ENCODE measurements around the gene KMO.

The KMO gene

DNA sequence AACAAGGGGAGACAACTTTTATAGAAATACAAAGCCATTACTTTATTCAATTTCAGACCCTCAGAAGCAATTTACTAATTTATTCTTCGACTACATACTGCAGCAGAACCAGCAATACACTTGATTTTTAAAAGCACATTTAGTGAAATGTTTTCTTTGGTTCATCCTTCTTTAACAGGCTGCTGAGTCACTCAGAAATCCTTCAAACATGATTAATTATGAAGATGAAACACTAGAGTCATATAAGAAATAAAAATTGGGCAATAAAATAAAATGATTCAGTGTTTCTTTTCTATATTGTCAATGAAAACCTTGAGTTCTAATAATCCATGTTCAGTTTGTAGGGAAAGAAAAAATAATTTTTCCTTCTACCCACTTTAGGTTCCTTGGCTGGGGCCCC lies 61.0 kb downstream of the KMO start:
- Histone ChIP-seq H3K4me3 (no peak overlapping the region), H4K20me1 (no peaks in the 10 kb centered on the region), H3K4me2 (no peak overlapping the region), H3K27me3 (no peaks in the 10 kb centered on the region), H3K9ac (no peak overlapping the region), H3K9me3 (replicated peaks in 1 of 11) (no peaks in the 10 kb centered on the region), H3K4me1 (peaks cover 15 to 27% (median 23%) of the 10 kb centered on the region in 10 experiments), H3K36me3 (peaks cover 45 to 85% (median 57%) of the 10 kb centered on the region in 11 experiments), H3K27ac (no peak overlapping the region)
- no peak for TF ChIP-seq Cebpa-rat (IDR thresholded peaks at IDR 0.05)

GRCh38 chr1:241596633-241597032 lies 64.5 kb downstream of the KMO start:
- Histone ChIP-seq H3K4me1 (peaks cover 24 to 46% (median 32%) of the 10 kb centered on the region in 10 experiments), H3K9me3 (replicated peaks in 1 of 11) (no peaks in the 10 kb centered on the region), H4K20me1 (no peaks in the 10 kb centered on the region), H3K4me3 (no peak overlapping the region), H3K4me2 (peak overlapping the region; percentile 28 to 70 (median 55)), H3K9ac (no peak overlapping the region; a peak in 1 of 22 replicates), H3K27ac (peak overlapping the region in 7 of 11 experiments; percentile 8 to 39 (median 18); a peak in 10 of 22 replicates), H3K36me3 (peaks cover 35 to 73% (median 52%) of the 10 kb centered on the region in 11 experiments), H3K27me3 (no peaks in the 10 kb centered on the region)
- TF ChIP-seq Cebpa-rat (IDR thresholded peaks at IDR 0.05) = no peak

DNA sequence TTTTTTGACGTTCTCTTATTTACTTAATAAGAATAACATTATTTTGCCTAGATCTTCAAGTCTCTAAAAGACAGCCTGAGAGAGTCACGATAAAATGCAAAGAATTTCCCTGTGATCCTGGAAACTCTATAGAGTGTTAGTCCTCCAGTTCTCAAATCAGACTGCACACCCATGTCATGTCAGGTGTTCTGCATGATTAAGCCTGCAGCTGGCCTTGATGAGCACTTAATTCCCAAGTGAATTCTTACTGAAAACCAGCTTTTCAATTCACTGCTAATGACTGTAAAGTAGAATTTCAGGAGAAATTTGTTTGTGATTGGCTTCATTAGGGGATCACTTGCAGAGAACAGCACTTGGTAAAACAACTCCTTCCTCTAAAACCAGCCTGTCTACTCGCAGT lies 66.1 kb downstream of the KMO start:
- Histone ChIP-seq H3K4me3 (no peak overlapping the region), H3K9ac (0 out of 22 replicates have a peak overlapping the region, but pooled peaks of 1 of the 11 experiments have one; percentile 30), H3K9me3 (replicated peaks in 1 of 11) (no peaks in the 10 kb centered on the region; a peak in 1 of 22 replicates)

DNA sequence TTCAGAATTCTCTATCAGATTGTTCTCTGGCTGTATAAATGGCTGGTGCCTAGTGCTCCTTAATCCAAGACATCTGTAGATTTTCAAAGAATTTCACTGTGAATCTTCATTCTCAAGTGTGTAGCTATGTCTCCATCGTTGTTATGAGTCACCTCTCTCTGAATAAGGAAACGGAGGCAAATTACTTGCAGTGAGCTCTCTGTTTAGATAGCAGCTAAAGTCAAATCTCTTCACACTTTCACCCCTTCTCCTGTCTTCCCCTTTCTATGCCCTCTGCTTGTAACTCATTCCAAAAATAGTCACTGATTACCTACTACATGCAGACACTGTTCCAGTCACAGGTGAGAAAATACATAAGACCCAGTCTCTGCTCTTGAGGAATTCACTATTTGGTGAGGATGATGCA lies 68.3 kb downstream of the KMO start:
- Histone ChIP-seq H3K4me1 (peaks cover 24 to 60% (median 33%) of the 10 kb centered on the region in 10 experiments), H4K20me1 (no peaks in the 10 kb centered on the region), H3K4me3 (no peak overlapping the region), H3K9ac (no peak overlapping the region), H3K27me3 (no peaks in the 10 kb centered on the region), H3K27ac (peak overlapping the region in 1 of 11 experiments; percentile 8; a peak in 1 of 22 replicates), H3K36me3 (peaks cover 0 to 73% (median 54%) of the 10 kb centered on the region in 11 experiments; a peak in 19 of 22 replicates), H3K9me3 (replicated peaks in 1 of 11) (no peaks in the 10 kb centered on the region; a peak in 1 of 22 replicates), H3K4me2 (peak overlapping the region in 3 of 11 experiments; percentile 1 to 34 (median 10); a peak in 2 of 22 replicates)
- no peak for TF ChIP-seq Cebpa-rat (IDR thresholded peaks at IDR 0.05)

More for the DNA sequence above, 66.1 kb downstream of the KMO start:
- Histone ChIP-seq H3K4me2 (peak overlapping the region in 10 of 11 experiments; percentile 20 to 74 (median 58); a peak in 17 of 22 replicates), H3K4me1 (peaks cover 24 to 46% (median 31%) of the 10 kb centered on the region in 10 experiments), H3K27ac (peak overlapping the region in 3 of 11 experiments; percentile 18 to 33 (median 27); a peak in 3 of 22 replicates), H4K20me1 (no peaks in the 10 kb centered on the region), H3K27me3 (no peaks in the 10 kb centered on the region), H3K36me3 (peaks cover 21 to 73% (median 58%) of the 10 kb centered on the region in 11 experiments)
- no peak for TF ChIP-seq Cebpa-rat (IDR thresholded peaks at IDR 0.05)

- Histone ChIP-seq H3K4me1 (peaks cover 0 to 58% (median 12%) of the 10 kb centered on the region in 10 experiments; a peak in 14 of 20 replicates), H3K9me3 (replicated peaks in 1 of 11) (no peaks in the 10 kb centered on the region; a peak in 1 of 22 replicates), H3K36me3 (peaks cover 0 to 67% (median 43%) of the 10 kb centered on the region in 11 experiments; a peak in 18 of 22 replicates), H3K4me3 (no peak overlapping the region), H3K27me3 (no peaks in the 10 kb centered on the region), H3K27ac (peak overlapping the region in 2 of 11 experiments; percentile 44 to 56; a peak in 3 of 22 replicates), H3K9ac (peak overlapping the region in 1 of 11 experiments; percentile 1; a peak in 1 of 22 replicates), H4K20me1 (0 out of 22 replicates have a peak, but pooled peaks cover 0 to 4% (median 0%) of the 10 kb centered on the region in 11 experiments), H3K4me2 (peak overlapping the region in 2 of 11 experiments; percentile 74 to 77; a peak in 4 of 22 replicates)
- TF ChIP-seq Cebpa-rat (IDR thresholded peaks at IDR 0.05) = no peak
These were observed 71.6 kb downstream of the KMO start for GRCh38 chr1:241603731-241604245.

DNA sequence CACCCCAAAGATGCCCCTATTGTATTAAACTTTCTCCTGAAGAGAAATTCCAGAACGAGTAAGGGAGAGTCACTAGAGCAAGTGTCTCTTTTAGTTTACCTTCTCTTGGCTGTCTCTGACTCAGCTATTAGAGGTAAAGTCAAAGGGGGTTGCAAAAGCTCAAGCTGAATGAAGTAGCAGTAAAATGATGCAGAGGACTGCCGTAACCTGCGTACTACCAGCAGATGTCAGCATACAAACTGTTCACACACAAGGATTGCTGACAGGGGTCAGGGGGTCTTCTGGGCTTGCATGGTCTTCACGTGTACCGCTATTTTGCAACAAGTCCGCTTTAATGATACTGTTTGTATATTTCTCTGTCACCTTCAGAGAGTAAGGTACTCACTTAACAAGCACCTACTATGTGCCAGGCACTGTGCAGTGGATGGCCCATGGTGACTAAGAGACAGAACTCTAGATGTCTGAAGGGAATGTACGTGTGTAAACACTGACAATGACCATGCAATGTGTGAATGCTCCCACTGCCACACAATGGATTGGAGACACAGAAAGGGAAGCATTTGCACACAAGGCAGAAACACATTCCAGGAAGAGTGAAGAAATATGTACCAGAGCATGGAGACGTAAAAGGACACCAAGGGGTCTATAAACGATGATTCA lies 73.1 kb downstream of the KMO start:
- Histone ChIP-seq H4K20me1 (peaks cover 0 to 11% (median 0%) of the 10 kb centered on the region in 11 experiments; a peak in 1 of 22 replicates), H3K4me2 (peak overlapping the region in 1 of 11 experiments; percentile 40; a peak in 2 of 22 replicates), H3K27me3 (no peaks in the 10 kb centered on the region), H3K4me3 (no peak overlapping the region), H3K36me3 (peaks cover 0 to 68% (median 44%) of the 10 kb centered on the region in 11 experiments; a peak in 18 of 22 replicates), H3K9ac (no peak overlapping the region), H3K4me1 (peaks cover 0 to 59% (median 12%) of the 10 kb centered on the region in 10 experiments; a peak in 14 of 20 replicates), H3K9me3 (replicated peaks in 1 of 11) (no peaks in the 10 kb centered on the region; a peak in 1 of 22 replicates), H3K27ac (no peak overlapping the region)
- TF ChIP-seq Cebpa-rat (IDR thresholded peaks at IDR 0.05) = no peak

GRCh38 chr1:241606544-241606943 lies 74.4 kb downstream of the KMO start:
- Histone ChIP-seq H3K4me1 (peaks cover 0 to 56% (median 12%) of the 10 kb centered on the region in 10 experiments; a peak in 15 of 20 replicates), H3K4me2 (no peak overlapping the region), H3K9me3 (replicated peaks in 1 of 11) (no peaks in the 10 kb centered on the region; a peak in 1 of 22 replicates), H3K4me3 (no peak overlapping the region), H3K36me3 (peaks cover 0 to 55% (median 34%) of the 10 kb centered on the region in 11 experiments; a peak in 18 of 22 replicates), H3K27ac (no peak overlapping the region), H3K9ac (no peak overlapping the region), H3K27me3 (no peaks in the 10 kb centered on the region), H4K20me1 (peaks cover 0 to 11% (median 0%) of the 10 kb centered on the region in 11 experiments; a peak in 1 of 22 replicates)
- no peak for TF ChIP-seq Cebpa-rat (IDR thresholded peaks at IDR 0.05)

DNA sequence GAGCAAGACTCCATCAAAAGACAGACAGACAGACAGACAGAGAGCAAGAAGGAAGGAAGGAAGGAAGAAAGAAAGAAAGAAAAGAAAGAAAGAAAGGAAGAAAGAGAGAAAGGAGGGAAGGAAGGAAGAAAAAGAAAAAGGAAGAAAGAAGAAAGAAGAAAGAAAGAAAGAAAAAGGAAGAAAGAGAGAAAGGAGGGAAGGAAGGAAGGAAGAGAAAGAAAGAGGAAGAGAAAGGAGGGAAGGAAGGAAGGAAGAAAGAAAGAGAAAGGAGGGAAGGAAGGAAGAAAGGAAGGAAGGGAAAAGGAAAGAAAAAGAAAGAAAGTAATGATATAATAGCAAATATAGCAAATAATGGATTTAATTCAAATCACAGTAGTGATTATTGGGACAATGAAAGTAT lies 75.3 kb downstream of the KMO start:
- no peak overlapping the region for H3K4me2 ChIP-seq
- no peak overlapping the region for H3K4me3 ChIP-seq
- H3K9ac ChIP-seq = no peak overlapping the region
- H4K20me1 ChIP-seq = peaks cover 0 to 11% (median 0%) of the 10 kb centered on the region in 11 experiments; a peak in 1 of 22 replicates
- H3K4me1 ChIP-seq = peaks cover 0 to 60% (median 22%) of the 10 kb centered on the region in 10 experiments; a peak in 17 of 20 replicates
- H3K9me3 ChIP-seq (replicated peaks in 1 of 11) = no peaks in the 10 kb centered on the region
- peaks cover 0 to 46% (median 24%) of the 10 kb centered on the region in 11 experiments; a peak in 17 of 22 replicates for H3K36me3 ChIP-seq
- no peaks in the 10 kb centered on the region for H3K27me3 ChIP-seq
- no peak for TF ChIP-seq Cebpa-rat (IDR thresholded peaks at IDR 0.05)
- H3K27ac ChIP-seq = no peak overlapping the region
